ENCODE data around the gene PCK2.
A peak's percentile ranks its signal among the peaks of the same experiment; 100 is the strongest.
"Not testable (repeated sequence)": the region's sequence is repeated elsewhere in the genome, so short reads cannot be mapped to it uniquely, and the experiment has no call there.

PCK2 gene

DNA sequence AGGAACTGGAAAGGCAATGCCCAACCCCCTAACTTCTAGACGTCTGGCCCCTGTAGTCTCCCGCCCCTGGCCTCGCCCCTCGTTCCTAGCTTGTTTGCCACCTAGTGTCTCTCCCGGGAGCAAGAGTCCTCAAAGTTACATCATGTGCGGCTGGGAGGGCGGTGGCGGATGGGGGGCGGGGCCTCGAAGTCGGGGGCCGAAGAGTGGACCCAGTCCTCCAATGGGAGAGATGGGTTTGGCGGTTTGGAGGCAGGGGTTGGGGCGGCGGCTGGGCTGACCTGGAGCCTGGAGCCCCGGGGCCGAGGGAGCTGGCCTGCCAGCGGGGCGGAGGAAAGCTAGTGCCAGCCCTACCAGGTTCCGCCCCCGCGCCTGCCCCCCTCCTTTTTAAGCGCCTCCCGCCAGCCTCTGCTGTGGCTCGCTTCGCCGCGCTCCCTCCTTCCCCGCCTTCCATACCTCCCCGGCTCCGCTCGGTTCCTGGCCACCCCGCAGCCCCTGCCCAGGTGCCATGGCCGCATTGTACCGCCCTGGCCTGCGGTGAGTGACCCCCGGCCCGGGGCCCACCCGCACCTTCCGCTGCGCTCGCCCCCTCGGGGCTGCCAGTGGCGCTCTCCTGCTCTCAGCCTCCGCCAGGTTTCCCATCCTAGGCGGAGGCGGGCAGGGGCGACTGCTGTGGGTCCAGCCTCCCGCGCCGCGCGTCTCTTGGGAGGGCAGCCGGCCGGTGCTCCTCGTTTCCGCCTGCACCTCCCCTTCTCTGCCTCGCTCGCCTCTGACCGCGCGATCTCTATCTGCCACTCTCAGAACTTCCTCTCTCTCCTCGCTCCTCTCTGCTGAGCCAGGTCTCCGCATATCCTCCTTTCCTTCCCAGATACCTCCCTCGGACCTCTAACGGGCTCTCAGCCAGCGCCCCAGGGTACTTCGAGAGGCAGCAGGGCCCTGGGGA, at the start of gene PCK2:
PCK2 (plus strand) TSS at position 411 of the 940 bp plus-strand sequence; CDS start at position 506, 95 bp downstream.
- peak; percentile 97 to 98 for DNase-seq
- TF ChIP-seq POLR2A (IDR thresholded peaks at IDR 0.05; ENCODE audit: low read length) (peak; percentile 98), GATA1 (IDR thresholded peaks at IDR 0.05; ENCODE audit: low read depth, low read length) (no peak)

GRCh38 chr14:24049002-24049401, 45.1 kb upstream of the PCK2 start:
- not testable (repeated sequence) for DNase-seq

GRCh38 chr14:24050753-24051152, 43.4 kb upstream of the PCK2 start:
- DNase-seq, result not testable (repeated sequence)

- DNase-seq, result no peak
- TF ChIP-seq POLR2A (IDR thresholded peaks at IDR 0.05; ENCODE audit: low read length) (no peak), GATA1 (IDR thresholded peaks at IDR 0.05; ENCODE audit: low read depth, low read length) (no peak)
These were observed 42.8 kb upstream of the PCK2 start for GRCh38 chr14:24051176-24051788.

- peak; percentile 66 to 74 for DNase-seq
- TF ChIP-seq POLR2A (IDR thresholded peaks at IDR 0.05; ENCODE audit: low read length), result no peak
- TF ChIP-seq GATA1 (IDR thresholded peaks at IDR 0.05; ENCODE audit: low read depth, low read length), result no peak
These were observed 42.1 kb upstream of the PCK2 start, which contains the start of gene CARMIL3 for GRCh38 chr14:24051789-24052655. Gene CARMIL3, plus strand, starts transcription at chr14:24052009. Its CDS starts 145 bp downstream, at chr14:24052154.

DNA sequence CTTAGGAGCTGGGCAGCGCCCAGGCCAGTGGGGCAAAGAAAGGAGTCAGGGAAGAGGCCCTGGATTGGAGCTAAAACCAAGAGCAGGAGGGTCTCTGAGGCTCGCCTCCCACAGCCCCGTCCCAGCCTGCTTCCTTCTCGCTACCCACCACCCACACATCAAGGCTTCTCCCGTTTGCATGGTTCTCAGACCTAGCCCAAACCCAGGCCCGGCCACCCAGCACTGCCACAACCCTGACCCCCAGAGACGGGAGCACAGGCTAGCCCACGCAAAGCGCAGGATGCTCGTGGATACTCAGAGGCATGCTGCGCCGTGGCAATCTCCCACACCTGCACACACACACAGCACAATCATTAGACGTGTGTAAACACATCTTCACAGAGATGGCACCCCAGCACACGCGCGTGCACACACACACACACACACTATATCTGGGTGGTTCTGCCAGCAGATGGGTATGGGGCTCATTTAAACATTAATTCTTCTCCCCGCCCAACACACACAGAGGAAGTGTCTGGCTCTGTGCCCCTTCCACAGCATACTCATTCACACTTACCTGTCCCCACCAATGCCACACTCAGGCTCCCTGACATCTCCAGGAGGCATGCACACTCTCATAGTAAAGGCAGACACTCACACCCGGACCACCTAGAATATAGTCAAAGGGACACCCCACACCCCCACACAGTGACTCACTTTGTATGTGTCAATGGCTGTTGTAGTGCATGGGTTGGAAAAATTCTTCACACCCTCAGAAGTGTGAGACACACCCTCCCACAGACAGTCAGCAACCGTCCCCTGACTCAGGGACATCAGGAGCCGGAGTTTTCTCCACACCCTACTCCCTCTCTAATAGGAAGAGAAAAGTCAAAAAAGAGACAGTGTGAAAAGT, 41.2 kb upstream of the PCK2 start:
- no peak for DNase-seq
- TF ChIP-seq POLR2A (IDR thresholded peaks at IDR 0.05; ENCODE audit: low read length) (no peak), GATA1 (IDR thresholded peaks at IDR 0.05; ENCODE audit: low read depth, low read length) (no peak)

- TF ChIP-seq POLR2A (IDR thresholded peaks at IDR 0.05; ENCODE audit: low read length) (no peak), GATA1 (IDR thresholded peaks at IDR 0.05; ENCODE audit: low read depth, low read length) (no peak)
- no peak for DNase-seq
These were observed 40.4 kb upstream of the PCK2 start for GRCh38 chr14:24053548-24054323.

- DNase-seq, result no peak
These were observed 39.8 kb upstream of the PCK2 start for GRCh38 chr14:24054324-24054641.

GRCh38 chr14:24054646-24055045, 39.5 kb upstream of the PCK2 start:
- no peak for TF ChIP-seq POLR2A (IDR thresholded peaks at IDR 0.05; ENCODE audit: low read length)
- no peak for TF ChIP-seq GATA1 (IDR thresholded peaks at IDR 0.05; ENCODE audit: low read depth, low read length)
- DNase-seq, result no peak

More at GRCh38 chr14:24054324-24054641, 39.8 kb upstream of the PCK2 start:
- TF ChIP-seq GATA1 (IDR thresholded peaks at IDR 0.05; ENCODE audit: low read depth, low read length) (no peak), POLR2A (IDR thresholded peaks at IDR 0.05; ENCODE audit: low read length) (no peak)

DNA sequence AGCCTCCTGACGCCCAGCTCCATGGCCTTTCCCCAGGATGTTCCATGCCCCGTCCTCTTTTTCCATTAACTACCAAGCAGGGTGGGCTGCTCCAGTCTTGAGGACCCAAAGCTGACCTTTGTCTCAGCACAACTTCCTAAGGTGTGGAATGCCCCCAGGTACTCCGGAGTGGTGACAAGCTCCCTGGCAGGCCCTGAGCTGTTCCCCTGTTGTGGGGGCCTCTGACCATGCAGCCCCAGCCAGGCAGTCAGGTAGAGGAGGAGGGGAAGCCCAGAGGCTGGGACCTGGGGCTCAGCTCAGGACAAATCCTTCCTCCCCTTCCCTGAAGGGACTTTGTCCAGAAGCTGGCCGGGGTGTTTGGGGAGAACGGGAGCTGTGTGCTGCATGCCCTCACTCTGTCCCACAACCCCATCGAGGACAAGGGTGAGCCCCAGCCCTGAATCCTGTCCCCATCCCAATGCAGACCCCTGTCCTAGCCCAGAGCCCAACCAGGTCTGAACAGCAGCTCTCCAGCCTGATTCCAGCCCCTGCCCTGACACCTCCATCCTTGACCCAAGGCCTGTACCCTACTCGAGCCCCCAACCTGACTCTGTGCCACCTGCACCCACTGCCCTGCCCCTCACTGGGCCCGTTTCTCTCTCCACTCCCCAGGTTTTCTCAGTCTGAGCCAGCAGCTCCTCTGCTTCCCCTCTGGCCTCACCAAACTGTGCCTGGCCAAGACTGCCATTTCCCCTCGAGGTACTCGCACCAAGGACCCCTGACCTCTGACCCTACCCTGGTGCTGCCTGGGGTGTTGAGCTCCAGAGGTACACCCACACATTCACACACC, 37.9 kb upstream of the PCK2 start:
- TF ChIP-seq POLR2A (IDR thresholded peaks at IDR 0.05; ENCODE audit: low read length), result no peak
- no peak for TF ChIP-seq GATA1 (IDR thresholded peaks at IDR 0.05; ENCODE audit: low read depth, low read length)
- DNase-seq, result no peak

DNA sequence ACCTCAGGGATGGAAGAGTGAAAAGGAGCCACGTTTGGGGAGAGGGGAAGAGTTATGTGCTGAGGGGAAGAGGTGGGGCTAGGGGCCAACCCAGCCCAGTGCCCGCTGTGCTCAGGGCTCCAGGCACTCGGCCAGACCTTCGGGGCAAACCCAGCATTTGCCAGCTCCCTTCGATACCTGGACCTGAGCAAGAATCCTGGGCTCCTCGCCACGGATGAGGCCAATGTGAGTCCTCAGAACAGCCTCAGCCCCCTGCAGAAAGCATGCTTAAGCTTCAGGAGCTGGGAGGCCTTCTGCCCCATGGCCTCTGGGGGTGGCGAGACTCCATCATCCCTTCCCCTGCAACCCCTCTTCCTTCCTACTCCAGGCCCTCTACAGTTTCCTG, 37.3 kb upstream of the PCK2 start:
- no peak for DNase-seq
- no peak for TF ChIP-seq GATA1 (IDR thresholded peaks at IDR 0.05; ENCODE audit: low read depth, low read length)
- no peak for TF ChIP-seq POLR2A (IDR thresholded peaks at IDR 0.05; ENCODE audit: low read length)

- no peak for DNase-seq
- TF ChIP-seq POLR2A (IDR thresholded peaks at IDR 0.05; ENCODE audit: low read length) (no peak), GATA1 (IDR thresholded peaks at IDR 0.05; ENCODE audit: low read depth, low read length) (no peak)
These were observed 36.8 kb upstream of the PCK2 start for GRCh38 chr14:24057271-24057670.
